Activated CD4-positive, alpha-beta memory T cell treated with anti-CD3 and anti-CD28 coated beads for 36 hours (primary cell): Measurements from ENCODE around the gene MTR. TPM values are rescaled to one million over a fixed set of nuclear protein-coding genes. Genes with fewer than 3 reads are reported as not detected.

Experiments
- CTCF ChIA-PET: fragments of 350-600 bp; sonication (Branson Sonifier 250); formaldehyde crosslinking; loops from one replicate; lab custom pipeline; 2021; ENCODE audit warnings: antibody characterized with exemption, inconsistent platforms; lab: Charles Lee
- POLR2A ChIA-PET: fragments of 350-600 bp; sonication (Branson Sonifier 250); formaldehyde crosslinking; loops from one replicate; lab custom pipeline; 2021; ENCODE audit warnings: antibody characterized with exemption; lab: Charles Lee
- DNase-seq: peaks from one replicate; pipeline ENCODE4 v3.0.0-alpha.2; 2020
- H3K27ac Mint-ChIP-seq: one replicate; pipeline ENCODE4 v1.8.0; 2021; ENCODE audit warnings: mixed read lengths
- H3K27me3 Mint-ChIP-seq: one replicate; pipeline ENCODE4 v1.8.0; 2021; ENCODE audit warnings: mixed read lengths
- H3K36me3 Mint-ChIP-seq: one replicate; pipeline ENCODE4 v1.8.0; 2021; ENCODE audit warnings: mixed read lengths
- H3K4me1 Mint-ChIP-seq: one replicate; pipeline ENCODE4 v1.8.0; 2021; ENCODE audit warnings: low read depth, mixed read lengths
- H3K4me3 Mint-ChIP-seq: one replicate; pipeline ENCODE4 v1.8.0; 2021; ENCODE audit warnings: mild to moderate bottlenecking, mixed read lengths
- H3K9me3 Mint-ChIP-seq: one replicate; pipeline ENCODE4 v1.8.0; 2021; ENCODE audit warnings: mixed read lengths
- intact Hi-C: fragments of 100-400 bp; cut with micrococcal nuclease; formaldehyde crosslinking; loops from one replicate; pipeline ENCODE4 v1.15.1; 2023
- total RNA-seq, 2 experiments: library from RNA; stranded (reverse); gene quantifications; one replicate each; pipeline ENCODE4 v1.2.3, GENCODE V29; 2021

MTR gene
- total RNA-seq, 2 experiments from 2014 or later = 46.3 to 46.6 TPM

- no peak for DNase-seq
- Mint-ChIP-seq H3K27me3 (peaks cover 8% of the 10 kb centered on the region), H3K4me3 (no peak overlapping the region), H3K9me3 (peaks cover 5% of the 10 kb centered on the region), H3K27ac (no peak overlapping the region), H3K4me1 (no peaks in the 10 kb centered on the region), H3K36me3 (no peaks in the 10 kb centered on the region)
- CTCF ChIA-PET = no interaction called here
- intact Hi-C loops = no loop called here
- POLR2A ChIA-PET = no interaction called here
Observed at GRCh38 chr1:236951672-236952071, 156.6 kb downstream of the MTR start.

GRCh38 chr1:236952246-236953003 lies 157.3 kb downstream of the MTR start:
- intact Hi-C loops = no loop called here

GRCh38 chr1:236953151-236953700 lies 158.1 kb downstream of the MTR start:
- intact Hi-C loops = no loop called here
- DNase-seq = no peak
- ChIA-PET POLR2A (interaction anchor here (0.6 to 1.1 kb wide), 2 partner anchors 14 to 278 kb away, joined by 3 read pairs; no protein-coding TSS in a partner anchor), CTCF (no interaction called here)
- no peaks in the 10 kb centered on the region for H3K36me3 Mint-ChIP-seq
- peaks cover 5% of the 10 kb centered on the region for H3K27me3 Mint-ChIP-seq
- no peak overlapping the region for H3K27ac Mint-ChIP-seq
- H3K4me1 Mint-ChIP-seq = no peaks in the 10 kb centered on the region
- H3K4me3 Mint-ChIP-seq = no peak overlapping the region
- H3K9me3 Mint-ChIP-seq = peaks cover 5% of the 10 kb centered on the region

More at GRCh38 chr1:236952246-236953003, 157.3 kb downstream of the MTR start:
- POLR2A ChIA-PET = interaction anchor here (1.1 kb wide), 1 partner anchor 13 kb away, joined by 3 read pairs; no protein-coding TSS in a partner anchor
- no peak overlapping the region for H3K4me3 Mint-ChIP-seq
- no peaks in the 10 kb centered on the region for H3K36me3 Mint-ChIP-seq
- H3K27ac Mint-ChIP-seq = no peak overlapping the region
- peaks cover 8% of the 10 kb centered on the region for H3K27me3 Mint-ChIP-seq
- H3K4me1 Mint-ChIP-seq = no peaks in the 10 kb centered on the region
- CTCF ChIA-PET = no interaction called here
- no peak for DNase-seq
- peaks cover 5% of the 10 kb centered on the region for H3K9me3 Mint-ChIP-seq

Other genes starting within 250 kb of the MTR start
- gene HEATR1, start 190.8 kb upstream of the MTR start, total RNA-seq = 10 to 100 TPM; 67.5 to 70.1 TPM
- under 1 TPM in 1 of 2 experiments, not detected in 1; 0.17 TPM for gene ACTN2, start 108.8 kb upstream of the MTR start, total RNA-seq
- not detected for gene MT1HL1, start 209.1 kb downstream of the MTR start, total RNA-seq
- under 1 TPM; 0.02 TPM for gene RYR2, start 246.9 kb downstream of the MTR start, total RNA-seq